ENCODE results near the gene ZFYVE26.

The ZFYVE26 gene

GRCh38 chr14:67853715-67854114, 37.3 kb upstream of the ZFYVE26 start:
- no peak overlapping the region for H3K4me3 ChIP-seq (ENCODE audit: low read depth, low read length)
- TF ChIP-seq MYC (IDR thresholded peaks at IDR 0.05; ENCODE audit: low read depth, low read length) (no peak), CTCF (IDR thresholded peaks at IDR 0.05; ENCODE audit: low read depth, low read length) (no peak), POLR2A (IDR thresholded peaks at IDR 0.05; ENCODE audit: extremely low read depth, insufficient read length) (no peak), MAX (IDR thresholded peaks at IDR 0.05; ENCODE audit: low read depth, low read length) (no peak)
- no peak for DNase-seq (ENCODE audit: low read depth)

GRCh38 chr14:67852926-67853604, 36.7 kb upstream of the ZFYVE26 start:
- H3K4me3 ChIP-seq (ENCODE audit: low read depth, low read length) = no peak overlapping the region
- no peak for DNase-seq (ENCODE audit: low read depth)
- TF ChIP-seq POLR2A (IDR thresholded peaks at IDR 0.05; ENCODE audit: extremely low read depth, insufficient read length) = no peak
- TF ChIP-seq CTCF (IDR thresholded peaks at IDR 0.05; ENCODE audit: low read depth, low read length) = no peak
- no peak for TF ChIP-seq MAX (IDR thresholded peaks at IDR 0.05; ENCODE audit: low read depth, low read length)
- no peak for TF ChIP-seq MYC (IDR thresholded peaks at IDR 0.05; ENCODE audit: low read depth, low read length)

GRCh38 chr14:67851785-67852410, 35.5 kb upstream of the ZFYVE26 start:
- DNase-seq (ENCODE audit: low read depth) = no peak
- TF ChIP-seq POLR2A (IDR thresholded peaks at IDR 0.05; ENCODE audit: extremely low read depth, insufficient read length) = no peak
- no peak for TF ChIP-seq MYC (IDR thresholded peaks at IDR 0.05; ENCODE audit: low read depth, low read length)
- no peak for TF ChIP-seq CTCF (IDR thresholded peaks at IDR 0.05; ENCODE audit: low read depth, low read length)
- TF ChIP-seq MAX (IDR thresholded peaks at IDR 0.05; ENCODE audit: low read depth, low read length) = no peak
- H3K4me3 ChIP-seq (ENCODE audit: low read depth, low read length) = no peak overlapping the region

- TF ChIP-seq POLR2A (IDR thresholded peaks at IDR 0.05; ENCODE audit: extremely low read depth, insufficient read length) (no peak), MYC (IDR thresholded peaks at IDR 0.05; ENCODE audit: low read depth, low read length) (no peak), CTCF (IDR thresholded peaks at IDR 0.05; ENCODE audit: low read depth, low read length) (no peak), MAX (IDR thresholded peaks at IDR 0.05; ENCODE audit: low read depth, low read length) (no peak)
- no peak overlapping the region for H3K4me3 ChIP-seq (ENCODE audit: low read depth, low read length)
Measured at GRCh38 chr14:67850066-67850830, 33.9 kb upstream of the ZFYVE26 start.

GRCh38 chr14:67846029-67846610, 29.7 kb upstream of the ZFYVE26 start:
- H3K4me3 ChIP-seq (ENCODE audit: low read depth, low read length) = no peak overlapping the region
- no peak for DNase-seq (ENCODE audit: low read depth)
- no peak for TF ChIP-seq MAX (IDR thresholded peaks at IDR 0.05; ENCODE audit: low read depth, low read length)
- TF ChIP-seq CTCF (IDR thresholded peaks at IDR 0.05; ENCODE audit: low read depth, low read length) = no peak
- TF ChIP-seq MYC (IDR thresholded peaks at IDR 0.05; ENCODE audit: low read depth, low read length) = no peak
- TF ChIP-seq POLR2A (IDR thresholded peaks at IDR 0.05; ENCODE audit: extremely low read depth, insufficient read length) = no peak

More at GRCh38 chr14:67850066-67850830, 33.9 kb upstream of the ZFYVE26 start:
- DNase-seq (ENCODE audit: low read depth) = no peak
